SK-N-SH treated with all-trans-retinoic acid at 6 μM for 48 hours (cell line): ENCODE results near the gene LOXL4.

Source experiments
- ATAC-seq: fragments of 200-7000 bp; cut with Tn5 transposase; 3 replicates; pipeline ENCODE4 v1.9.1; 2020; ENCODE audit warnings: mild to moderate bottlenecking, moderate library complexity
- ARNTL ChIP-seq: fragments of 450-650 bp; formaldehyde crosslinking; IDR thresholded peaks from 2 replicates; pipeline ENCODE4 v1.5.0; 2020; ENCODE audit warnings: low read depth, mild to moderate bottlenecking, moderate library complexity, borderline replicate concordance
- BACH2 ChIP-seq: fragments of 250-450 bp; sonication (Bioruptor Pico); IDR thresholded peaks from 2 replicates; pipeline ENCODE4 v1.9.0; 2021; ENCODE audit warnings: mild to moderate bottlenecking, borderline replicate concordance
- CREB5 ChIP-seq: fragments of 250-450 bp; sonication (Bioruptor Pico); IDR thresholded peaks from 2 replicates; pipeline ENCODE4 v1.5.1; 2020; ENCODE audit warnings: low read depth, mild to moderate bottlenecking, moderate library complexity
- CSDC2 ChIP-seq: fragments of 250-450 bp; sonication (Bioruptor Pico); IDR thresholded peaks from 2 replicates; pipeline ENCODE4 v1.5.0; 2020; ENCODE audit warnings: mild to moderate bottlenecking, moderate library complexity
- CSRNP3 ChIP-seq: fragments of 250-450 bp; sonication (Bioruptor Pico); IDR thresholded peaks from 2 replicates; pipeline ENCODE4 v1.5.1; 2021; ENCODE audit warnings: mild to moderate bottlenecking, moderate library complexity
- ISL1 ChIP-seq: fragments of 250-450 bp; sonication (Bioruptor Pico); IDR thresholded peaks from 2 replicates; pipeline ENCODE4 v2.1.2; 2022; ENCODE audit warnings: mild to moderate bottlenecking, moderate library complexity
- OSR1 ChIP-seq: fragments of 250-450 bp; sonication (Bioruptor Pico); IDR thresholded peaks from 2 replicates; pipeline ENCODE4 v1.8.0; 2022; ENCODE audit warnings: moderate library complexity, mild to moderate bottlenecking, inconsistent platforms
- PATZ1 ChIP-seq: fragments of 250-450 bp; sonication (Bioruptor Pico); IDR thresholded peaks from 2 replicates; pipeline ENCODE4 v1.8.0; 2020; ENCODE audit warnings: mild to moderate bottlenecking, moderate library complexity, borderline replicate concordance
- POU6F1 ChIP-seq: fragments of 250-450 bp; sonication (Bioruptor Pico); IDR thresholded peaks from 2 replicates; pipeline ENCODE4 v1.8.0; 2021; ENCODE audit warnings: low read depth, mild to moderate bottlenecking, moderate library complexity, borderline replicate concordance
- RARB ChIP-seq: fragments of 250-450 bp; sonication (Bioruptor Pico); IDR thresholded peaks from 2 replicates; pipeline ENCODE4 v1.8.0; 2021; ENCODE audit warnings: mild to moderate bottlenecking, moderate library complexity
- SNAI2 ChIP-seq: fragments of 250-450 bp; sonication (Bioruptor Pico); IDR thresholded peaks from 2 replicates; pipeline ENCODE4 v1.5.0; 2020; ENCODE audit warnings: mild to moderate bottlenecking, moderate library complexity
- TCF4 ChIP-seq: fragments of 250-450 bp; sonication (Bioruptor Pico); IDR thresholded peaks from 2 replicates; pipeline ENCODE4 v1.8.0; 2021; ENCODE audit warnings: mild to moderate bottlenecking, moderate library complexity, borderline replicate concordance
- TOX ChIP-seq: fragments of 250-450 bp; sonication (Bioruptor Pico); IDR thresholded peaks from 2 replicates; pipeline ENCODE4 v1.8.0; 2021; ENCODE audit warnings: mild to moderate bottlenecking, moderate library complexity, borderline replicate concordance
- TSHZ2 ChIP-seq: fragments of 250-450 bp; sonication (Bioruptor Pico); IDR thresholded peaks from 2 replicates; pipeline ENCODE4 v1.5.0; 2020; ENCODE audit warnings: mild to moderate bottlenecking, moderate library complexity
- ZC3H10 ChIP-seq: fragments of 250-450 bp; sonication (Bioruptor Pico); IDR thresholded peaks from 2 replicates; pipeline ENCODE4 v1.5.1; 2021; ENCODE audit warnings: mild to moderate bottlenecking, moderate library complexity
- ZFP3 ChIP-seq: fragments of 250-450 bp; sonication (Bioruptor Pico); IDR thresholded peaks from 2 replicates; pipeline ENCODE4 v1.5.0; 2020; ENCODE audit warnings: mild to moderate bottlenecking, moderate library complexity
- ZFP30 ChIP-seq: fragments of 450-650 bp; formaldehyde crosslinking; IDR thresholded peaks from 2 replicates; pipeline ENCODE4 v1.5.0; 2022; ENCODE audit warnings: mild to moderate bottlenecking, moderate library complexity
- ZNF70 ChIP-seq: fragments of 450-650 bp; formaldehyde crosslinking; IDR thresholded peaks from 2 replicates; pipeline ENCODE4 v1.5.0; 2020; ENCODE audit warnings: mild to moderate bottlenecking, moderate library complexity
- ZNF8 ChIP-seq: fragments of 450-650 bp; formaldehyde crosslinking; IDR thresholded peaks from 2 replicates; pipeline ENCODE4 v1.5.0; 2020; ENCODE audit warnings: mild to moderate bottlenecking, moderate library complexity

LOXL4 gene

GRCh38 chr10:98316170-98316569 lies 48.2 kb upstream of the LOXL4 start (continued):
- TF ChIP-seq TSHZ2 (CRISPR knock-in tag), result no peak
- no peak for TF ChIP-seq BACH2
- no peak for TF ChIP-seq ZFP30 (CRISPR knock-in tag)
- TF ChIP-seq CSDC2, result no peak
- TF ChIP-seq, all 23 proteins: peak for 0

- TF ChIP-seq ZC3H10 (CRISPR knock-in tag) (no peak), CREB5 (CRISPR knock-in tag) (no peak), TSHZ2 (CRISPR knock-in tag) (no peak), CSRNP3 (no peak), SNAI2 (CRISPR knock-in tag) (no peak), ZFP3 (CRISPR knock-in tag) (no peak)
- TF ChIP-seq, all 23 proteins: peak for 0
- ATAC-seq, result no peak
These were observed 46.7 kb upstream of the LOXL4 start for GRCh38 chr10:98314532-98315284.

- TF ChIP-seq RARB (CRISPR knock-in tag) (no peak), ZNF8 (CRISPR knock-in tag) (no peak), OSR1 (CRISPR knock-in tag) (no peak), TOX (CRISPR knock-in tag) (no peak), ZFP30 (CRISPR knock-in tag) (no peak), BACH2 (no peak), TSHZ2 (CRISPR knock-in tag) (no peak), ZNF70 (CRISPR knock-in tag) (no peak), ISL1 (CRISPR knock-in tag) (no peak), ZC3H10 (CRISPR knock-in tag) (no peak)
- no peak for ATAC-seq
These were observed 45.6 kb upstream of the LOXL4 start for GRCh38 chr10:98313598-98313997.

- no peak for ATAC-seq
- TF ChIP-seq ZNF70 (CRISPR knock-in tag) (no peak), POU6F1 (CRISPR knock-in tag) (no peak), ZC3H10 (CRISPR knock-in tag) (no peak), ARNTL (CRISPR knock-in tag) (no peak), ZFP3 (CRISPR knock-in tag) (no peak), SNAI2 (CRISPR knock-in tag) (no peak), PATZ1 (CRISPR knock-in tag) (no peak), TCF4 (CRISPR knock-in tag) (no peak)
These were observed 44.8 kb upstream of the LOXL4 start for GRCh38 chr10:98312822-98313221.
